ENCODE data around the gene ENAH. TPM values are rescaled to one million over a fixed set of nuclear protein-coding genes. Genes with fewer than 3 reads are reported as not detected.

Gene ENAH
- total RNA-seq, 1 experiment from 2014 or later = 285 TPM

DNA sequence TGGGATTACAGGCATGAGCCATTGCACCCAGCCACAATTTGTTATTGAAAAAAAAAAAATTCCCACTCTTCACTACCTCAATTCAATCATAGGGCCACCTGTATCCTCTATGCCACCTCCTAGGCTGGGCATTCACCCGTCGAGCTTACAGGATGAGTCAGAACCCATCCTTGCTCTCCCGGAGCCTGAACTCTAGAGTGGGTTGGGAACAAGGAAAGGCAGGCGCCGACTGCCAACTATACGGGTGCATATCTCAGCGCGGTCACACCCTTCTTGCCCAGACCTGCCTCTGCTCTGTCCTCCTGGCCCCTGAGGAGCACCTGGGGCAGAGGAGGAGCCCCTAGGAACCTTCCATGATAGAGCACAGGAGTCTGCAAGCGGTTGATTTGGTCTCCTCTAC, 203.7 kb downstream of the ENAH start:
- Histone ChIP-seq H3K9ac (ENCODE audit: extremely low read depth, insufficient read length, low read length) (no peak overlapping the region), H4K8ac (replicated peaks; ENCODE audit: insufficient read length, low read depth, low read length) (no peak overlapping the region), H3K14ac (ENCODE audit: insufficient read depth, low read length) (no peak overlapping the region), H4K5ac (ENCODE audit: insufficient read length, low read depth, low read length) (no peak overlapping the region), H3K4ac (ENCODE audit: low read depth, low read length) (no peak overlapping the region), H2AFZ (ENCODE audit: low read length) (no peak overlapping the region), H2BK5ac (ENCODE audit: insufficient read length, low read length) (no peak overlapping the region), H3K4me2 (ENCODE audit: insufficient read depth, insufficient read length, low read length) (no peak overlapping the region), H3K79me1 (ENCODE audit: insufficient read depth, low read depth, low read length, poor library complexity, severe bottlenecking) (no peaks in the 10 kb centered on the region), H2AK5ac (ENCODE audit: insufficient read length, low read length) (no peak overlapping the region), H3T11ph (ENCODE audit: low read length) (no peak overlapping the region), H3K79me2 (ENCODE audit: insufficient read depth, low read length) (no peaks in the 10 kb centered on the region), H3K9me3 (ENCODE audit: control insufficient read depth, low read depth, low read length) (no peaks in the 10 kb centered on the region), H4K91ac (ENCODE audit: insufficient read length, low read depth, low read length) (no peak overlapping the region), H3K56ac (ENCODE audit: insufficient read length, low read depth, low read length) (no peak overlapping the region), H2BK12ac (ENCODE audit: insufficient read length, low read depth, low read length) (no peak overlapping the region), H3K23ac (ENCODE audit: insufficient read length, low read depth, low read length) (no peak overlapping the region), H3K27me3 (ENCODE audit: insufficient read depth, low read length) (no peaks in the 10 kb centered on the region), H2BK15ac (ENCODE audit: low read depth, low read length) (no peak overlapping the region), H3K27ac (ENCODE audit: insufficient read length, low read depth, low read length) (no peak overlapping the region), H2BK120ac (ENCODE audit: low read depth, low read length, poor library complexity, severe bottlenecking) (no peak overlapping the region), H2BK20ac (ENCODE audit: low read depth, low read length, poor library complexity, severe bottlenecking) (no peak overlapping the region), H3K4me1 (ENCODE audit: insufficient read depth, low read length) (peaks cover 8% of the 10 kb centered on the region; the same call in 1 of the 2 replicates), H3K18ac (ENCODE audit: insufficient read length, low read depth, low read length) (no peak overlapping the region), H4K20me1 (ENCODE audit: control insufficient read depth, insufficient read depth, insufficient read length) (no peaks in the 10 kb centered on the region), H3K23me2 (ENCODE audit: insufficient read length, low read depth, low read length, poor library complexity, severe bottlenecking) (no peaks in the 10 kb centered on the region)
- Mint-ChIP-seq H3K4me1 (peaks cover 25 to 30% of the 10 kb centered on the region in 2 experiments), H3K36me3 (ENCODE audit: insufficient read depth in 1 of 3, low read depth in 3 of 3) (no peaks in the 10 kb centered on the region), H3K4me3 (no peak overlapping the region; a peak in 1 of 5 replicates), H3K9me3 (no peaks in the 10 kb centered on the region; a peak in 1 of 5 replicates), H3K27me3 (ENCODE audit: low read depth) (peaks cover 14% of the 10 kb centered on the region), H3K27ac (no peak overlapping the region; a peak in 1 of 7 replicates)
- TF ChIP-seq, protein P1, sequence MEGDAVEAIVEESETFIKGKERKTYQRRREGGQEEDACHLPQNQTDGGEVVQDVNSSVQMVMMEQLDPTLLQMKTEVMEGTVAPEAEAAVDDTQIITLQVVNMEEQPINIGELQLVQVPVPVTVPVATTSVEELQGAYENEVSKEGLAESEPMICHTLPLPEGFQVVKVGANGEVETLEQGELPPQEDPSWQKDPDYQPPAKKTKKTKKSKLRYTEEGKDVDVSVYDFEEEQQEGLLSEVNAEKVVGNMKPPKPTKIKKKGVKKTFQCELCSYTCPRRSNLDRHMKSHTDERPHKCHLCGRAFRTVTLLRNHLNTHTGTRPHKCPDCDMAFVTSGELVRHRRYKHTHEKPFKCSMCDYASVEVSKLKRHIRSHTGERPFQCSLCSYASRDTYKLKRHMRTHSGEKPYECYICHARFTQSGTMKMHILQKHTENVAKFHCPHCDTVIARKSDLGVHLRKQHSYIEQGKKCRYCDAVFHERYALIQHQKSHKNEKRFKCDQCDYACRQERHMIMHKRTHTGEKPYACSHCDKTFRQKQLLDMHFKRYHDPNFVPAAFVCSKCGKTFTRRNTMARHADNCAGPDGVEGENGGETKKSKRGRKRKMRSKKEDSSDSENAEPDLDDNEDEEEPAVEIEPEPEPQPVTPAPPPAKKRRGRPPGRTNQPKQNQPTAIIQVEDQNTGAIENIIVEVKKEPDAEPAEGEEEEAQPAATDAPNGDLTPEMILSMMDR (conservative IDR thresholded peaks at IDR 0.05) = no peak
- no CpG with 5 or more reads among the region's 9 CpGs for WGBS (ENCODE audit: extremely low coverage, insufficient read length, low lambda C conversion rate)
- DNase-seq = no peak
